Activated naive CD4-positive, alpha-beta T cell treated with anti-CD3 and anti-CD28 coated beads, Interleukin-2, amount 50 U/mL, for 72 hours (primary cell): ENCODE measurements around the gene LMO7. TPM values are rescaled to one million over a fixed set of nuclear protein-coding genes. Genes with fewer than 3 reads are reported as not detected.

Source experiments
- ATAC-seq, 2 donors: fragments of 150-1000 bp; cut with Tn5 transposase; 2 replicates each; pipeline ENCODE4 v1.10.0; 2021; ENCODE audit warnings: mild to moderate bottlenecking in 2 of 2, moderate library complexity in 2 of 2
- DNase-seq, 2 donors: peaks; one replicate each; pipeline ENCODE4 v3.0.0; 2021 to 2022; ENCODE audit warnings: low spot score in 2 of 2
- H3K27ac Mint-ChIP-seq, 2 donors: one replicate each; pipeline ENCODE4 v1.8.0; 2022; ENCODE audit warnings: mild to moderate bottlenecking in 2 of 2, mixed read lengths in 2 of 2
- H3K36me3 Mint-ChIP-seq, 2 donors: one replicate each; pipeline ENCODE4 v1.8.0; 2022; ENCODE audit warnings: mixed read lengths in 2 of 2
- H3K9me3 Mint-ChIP-seq, 2 donors: one replicate each; pipeline ENCODE4 v1.8.0; 2022; ENCODE audit warnings: mixed read lengths in 2 of 2
- total RNA-seq, 2 donors: library from RNA; stranded (reverse); gene quantifications; one replicate each; pipeline ENCODE4 v1.2.3, GENCODE V29; 2022

The LMO7 gene
- total RNA-seq, 2 donors from 2014 or later, result 12.5 to 31.1 TPM

DNA sequence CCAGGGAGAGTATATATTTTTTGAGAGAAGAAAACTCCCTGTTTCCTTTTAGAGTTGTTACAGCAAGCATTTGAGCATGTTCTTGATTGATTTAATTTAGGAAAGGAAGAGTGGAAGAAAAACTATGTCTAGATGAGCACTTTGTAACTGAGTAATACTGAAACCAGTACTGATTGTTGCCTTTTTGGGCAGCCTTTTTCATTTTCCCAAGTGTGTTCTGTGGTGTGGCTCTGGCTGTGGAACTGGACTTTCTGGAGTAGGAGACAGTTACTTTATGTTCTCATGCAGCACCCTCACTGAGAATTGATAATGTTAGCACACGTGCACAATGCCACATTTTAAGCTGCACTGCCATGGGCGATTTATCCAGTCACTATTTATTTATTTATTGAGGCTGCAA, 211.5 kb downstream of the LMO7 start:
- ATAC-seq (no peak), DNase-seq (no peak)
- Mint-ChIP-seq H3K36me3 (peaks cover 9 to 10% of the 10 kb centered on the region in 2 donors), H3K9me3 (peaks cover 0 to 5% of the 10 kb centered on the region in 2 donors), H3K27ac (no peak overlapping the region)

DNA sequence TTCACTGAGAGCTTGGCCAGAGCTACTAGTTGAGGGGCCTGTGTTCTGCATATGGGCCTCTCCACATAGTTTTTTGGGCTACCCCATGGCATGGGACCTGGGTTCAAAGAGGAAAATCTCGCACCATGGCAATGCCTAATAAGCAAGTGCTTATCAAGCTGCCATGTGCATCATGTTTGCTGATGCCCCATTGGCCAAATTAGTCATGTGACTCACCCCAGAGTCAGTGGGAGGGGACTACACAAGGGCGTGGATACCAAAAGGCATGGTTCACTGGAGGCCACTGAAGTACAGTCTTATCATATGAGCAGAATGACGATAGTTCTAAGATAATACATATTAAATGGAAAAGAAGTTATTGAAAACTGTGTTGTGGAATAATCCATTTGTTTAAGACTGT, 214.8 kb downstream of the LMO7 start:
- DNase-seq, result no peak
- peaks cover 0 to 15% of the 10 kb centered on the region in 2 donors for H3K36me3 Mint-ChIP-seq
- ATAC-seq, result no peak
- H3K27ac Mint-ChIP-seq, result no peak overlapping the region
- H3K9me3 Mint-ChIP-seq, result no peaks in the 10 kb centered on the region

DNA sequence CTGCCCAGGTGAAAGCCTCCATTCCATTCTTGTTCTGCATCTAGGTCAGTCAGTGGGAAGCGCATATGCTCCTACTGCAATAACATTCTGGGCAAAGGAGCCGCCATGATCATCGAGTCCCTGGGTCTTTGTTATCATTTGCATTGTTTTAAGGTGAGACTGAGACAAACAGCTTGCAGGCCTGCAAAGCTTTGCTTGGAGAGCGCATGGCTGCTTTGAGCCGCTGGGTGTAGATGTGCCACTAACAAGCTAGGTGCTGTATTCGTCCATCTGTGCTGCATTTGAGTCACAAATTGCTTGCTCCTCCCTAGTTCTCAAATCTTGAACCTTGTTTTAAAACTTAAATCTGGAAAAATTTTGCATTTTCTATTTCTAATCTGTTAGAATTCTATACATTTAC, 219.1 kb downstream of the LMO7 start:
- DNase-seq (no peak), ATAC-seq (no peak)
- H3K36me3 Mint-ChIP-seq, result peaks cover 0 to 19% of the 10 kb centered on the region in 2 donors
- no peak overlapping the region for H3K27ac Mint-ChIP-seq
- H3K9me3 Mint-ChIP-seq, result no peaks in the 10 kb centered on the region

DNA sequence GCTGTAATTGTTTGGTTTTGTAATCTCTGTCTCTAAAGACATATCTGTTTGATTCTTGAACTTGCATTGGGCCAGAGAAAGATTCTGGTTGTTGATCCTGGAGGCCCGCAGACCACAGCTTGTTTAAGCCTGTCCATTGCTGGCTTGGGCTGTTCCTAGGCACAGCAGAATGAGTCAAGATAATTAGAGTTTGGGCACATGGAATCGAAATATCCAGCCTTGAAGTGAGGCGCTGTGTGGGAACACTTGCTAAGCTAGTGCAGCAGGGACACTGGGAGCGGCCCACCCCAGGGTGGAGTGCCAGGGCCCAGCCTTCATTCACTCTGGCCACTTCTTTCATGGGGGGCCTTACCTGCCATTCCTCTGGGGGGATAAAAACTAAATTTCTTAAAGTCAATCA, 219.7 kb downstream of the LMO7 start:
- no peak for DNase-seq
- ATAC-seq, result no peak

DNA sequence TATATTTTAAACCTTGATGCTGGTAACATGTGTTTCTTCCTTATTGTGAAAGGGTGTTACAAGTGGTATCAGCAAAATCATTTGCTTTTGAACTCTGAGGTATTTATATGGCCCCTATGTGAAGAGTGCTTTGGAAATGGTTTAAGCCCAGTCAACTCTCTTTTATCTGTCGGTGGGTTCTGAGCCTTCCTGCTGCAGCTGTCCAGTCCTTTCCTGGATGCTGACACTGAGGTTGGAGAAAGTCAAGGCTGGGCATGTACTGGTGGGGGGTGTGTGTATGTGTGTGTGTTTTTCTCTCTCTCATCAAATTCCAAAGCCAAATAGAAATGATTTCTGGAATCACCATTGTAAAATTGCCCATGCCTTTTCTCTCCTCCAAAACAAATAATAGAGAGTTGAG, 221.2 kb downstream of the LMO7 start:
- peaks cover 0 to 15% of the 10 kb centered on the region in 2 donors for H3K36me3 Mint-ChIP-seq
- no peaks in the 10 kb centered on the region for H3K9me3 Mint-ChIP-seq
- no peak overlapping the region for H3K27ac Mint-ChIP-seq
- ATAC-seq (no peak), DNase-seq (no peak)

More for the DNA sequence above, 219.7 kb downstream of the LMO7 start:
- Mint-ChIP-seq H3K36me3 (peaks cover 0 to 16% of the 10 kb centered on the region in 2 donors), H3K9me3 (no peaks in the 10 kb centered on the region), H3K27ac (no peak overlapping the region)

DNA sequence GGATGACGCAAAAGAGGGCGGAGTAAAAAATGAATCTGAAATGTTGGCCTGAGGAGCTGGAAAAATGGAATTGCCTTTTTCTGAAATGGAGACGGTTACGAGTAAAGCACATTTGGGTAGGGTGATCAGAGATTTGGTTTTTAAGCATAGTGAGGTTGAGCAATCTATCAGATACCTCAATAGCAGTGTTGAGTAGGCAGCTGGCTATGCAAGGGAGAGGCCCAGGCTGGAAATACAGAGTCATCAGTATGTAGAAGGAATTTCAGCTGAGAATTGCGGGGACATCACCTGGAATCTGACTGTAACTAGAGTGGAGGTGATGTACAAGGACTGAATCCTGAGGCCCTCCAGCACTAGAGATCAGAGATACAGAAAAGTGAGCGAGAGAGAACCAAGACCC, 224.8 kb downstream of the LMO7 start:
- Mint-ChIP-seq H3K36me3 (peaks cover 0 to 4% of the 10 kb centered on the region in 2 donors), H3K9me3 (no peaks in the 10 kb centered on the region), H3K27ac (no peak overlapping the region)
- no peak for ATAC-seq
- no peak for DNase-seq

DNA sequence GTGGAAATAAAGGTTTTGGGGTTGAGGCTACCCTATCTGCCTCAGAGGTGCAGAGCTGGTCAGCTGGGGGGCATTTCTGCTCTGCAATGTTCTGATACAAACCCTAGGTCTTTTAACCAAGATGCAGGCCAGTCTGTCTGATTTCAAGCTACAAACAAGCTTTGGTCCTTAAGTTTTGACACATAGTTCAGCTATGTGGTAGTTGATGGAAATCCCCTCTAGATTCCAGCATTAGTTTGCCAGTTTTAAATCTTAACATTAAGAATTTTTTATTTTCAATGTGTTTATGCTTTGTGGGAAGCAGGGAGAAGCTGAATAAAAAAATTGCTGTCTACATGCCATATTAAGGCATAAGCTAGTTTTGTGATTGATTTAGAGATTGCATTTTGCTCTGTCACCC, 225.7 kb downstream of the LMO7 start:
- Mint-ChIP-seq H3K9me3 (no peaks in the 10 kb centered on the region), H3K27ac (no peak overlapping the region), H3K36me3 (peaks cover 0 to 4% of the 10 kb centered on the region in 2 donors)
- ATAC-seq (no peak), DNase-seq (no peak)

DNA sequence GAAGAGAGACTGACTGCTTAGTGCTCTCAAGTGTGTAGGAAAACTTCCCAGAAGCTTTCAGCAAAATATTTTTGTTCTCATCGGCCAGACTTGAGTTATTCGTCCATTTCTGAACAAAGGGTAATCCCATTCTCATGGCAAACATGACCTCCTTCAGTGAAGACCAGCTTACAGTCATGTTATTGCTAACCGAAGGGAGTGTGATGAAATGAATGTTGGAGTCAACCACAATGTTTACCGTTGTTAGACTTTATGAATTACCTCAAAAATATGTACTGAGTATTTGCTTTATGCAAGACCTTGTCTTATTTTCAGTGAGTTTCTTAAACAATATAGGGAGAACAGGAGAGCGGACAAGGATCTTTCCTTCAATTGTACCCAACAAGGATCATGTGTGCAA, 228.6 kb downstream of the LMO7 start:
- ATAC-seq, result no peak
- no peaks in the 10 kb centered on the region for H3K9me3 Mint-ChIP-seq
- H3K36me3 Mint-ChIP-seq, result no peaks in the 10 kb centered on the region
- no peak for DNase-seq
- H3K27ac Mint-ChIP-seq, result no peak overlapping the region

DNA sequence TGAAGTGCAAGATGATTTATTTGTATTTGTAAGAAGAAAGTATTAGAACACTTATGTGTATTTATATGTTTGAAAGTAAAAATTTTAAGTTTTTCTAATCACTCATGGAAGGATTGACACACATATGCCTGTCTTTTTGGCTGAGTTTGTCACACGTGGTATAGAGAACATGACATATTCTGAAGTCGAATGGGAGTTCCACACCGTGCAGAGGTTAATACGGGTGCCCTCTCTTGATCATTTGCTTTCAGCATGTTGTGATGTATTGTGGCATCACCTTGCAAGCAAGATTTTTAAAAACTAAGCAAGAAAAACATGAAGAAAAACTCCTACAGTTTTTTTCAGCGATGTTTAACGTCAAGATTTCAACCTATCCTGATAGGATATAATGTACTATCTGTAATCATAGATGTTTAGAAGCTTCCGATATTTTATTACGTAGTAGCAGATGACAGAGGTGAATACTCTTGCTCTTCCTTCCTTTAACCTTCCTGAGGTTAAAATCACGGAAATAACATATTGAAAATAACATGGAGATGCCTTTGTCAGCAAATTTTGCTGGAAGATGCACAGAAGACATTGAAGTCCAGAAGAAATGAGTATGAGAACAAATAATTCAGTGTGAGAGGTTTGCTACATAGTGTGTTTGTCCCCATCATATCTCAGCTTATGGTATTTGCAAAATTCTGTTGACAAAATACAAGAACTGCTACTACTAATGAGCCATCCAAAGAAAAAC, 231.4 kb downstream of the LMO7 start:
- ATAC-seq (no peak), DNase-seq (no peak)
- Mint-ChIP-seq H3K9me3 (no peaks in the 10 kb centered on the region), H3K27ac (no peak overlapping the region), H3K36me3 (no peaks in the 10 kb centered on the region)

DNA sequence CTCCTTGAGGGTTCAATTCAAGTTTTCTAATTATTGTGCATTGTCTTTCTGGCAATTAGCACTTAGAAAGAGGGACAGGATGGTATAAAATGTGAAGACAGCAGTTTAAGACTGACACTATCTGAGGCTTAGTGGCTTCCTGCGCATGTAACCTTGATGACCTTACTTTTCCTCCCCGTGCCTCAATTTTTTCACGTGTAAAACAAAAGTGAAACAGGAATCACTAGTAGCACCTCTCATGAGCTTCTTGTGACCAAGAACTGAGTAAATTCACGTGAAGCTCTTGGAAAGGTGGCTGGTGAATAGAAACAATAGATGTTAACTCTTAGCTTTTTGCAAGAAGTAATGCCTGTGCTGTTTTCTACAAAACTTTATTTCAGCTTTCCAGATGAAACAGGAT, 233.9 kb downstream of the LMO7 start:
- no peak for DNase-seq
- no peak overlapping the region for H3K27ac Mint-ChIP-seq

DNA sequence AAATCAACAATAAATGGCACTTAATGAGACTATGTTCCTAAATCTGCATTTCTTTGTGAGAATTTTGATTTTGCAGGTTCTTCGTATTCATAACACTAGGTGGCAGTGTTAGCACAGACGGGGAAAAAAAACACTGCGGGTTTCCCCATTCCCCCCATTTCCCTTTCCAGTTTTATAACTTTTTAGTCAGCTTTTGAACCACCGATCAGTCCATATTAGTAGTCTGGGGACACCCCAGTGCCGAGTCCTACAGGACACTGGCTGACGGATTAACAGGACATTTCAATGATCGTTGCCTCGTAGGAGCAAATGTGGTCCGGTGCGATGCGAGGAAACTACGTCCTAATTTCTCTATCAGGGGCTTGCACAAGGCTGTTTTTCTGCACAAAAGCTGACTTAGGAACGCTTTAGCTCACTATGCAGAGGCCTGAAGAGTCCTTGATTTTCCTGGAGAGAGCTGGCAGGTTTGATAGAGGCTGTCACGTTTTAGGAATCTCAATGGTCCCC, 234.3 kb downstream of the LMO7 start:
- DNase-seq (no peak), ATAC-seq (peak; percentile 7 to 43)
- Mint-ChIP-seq H3K9me3 (no peaks in the 10 kb centered on the region), H3K27ac (no peak overlapping the region), H3K36me3 (no peaks in the 10 kb centered on the region)

More for the DNA sequence above, 233.9 kb downstream of the LMO7 start:
- Mint-ChIP-seq H3K9me3 (no peaks in the 10 kb centered on the region), H3K36me3 (no peaks in the 10 kb centered on the region)
- peak; percentile 77 to 82 for ATAC-seq

DNA sequence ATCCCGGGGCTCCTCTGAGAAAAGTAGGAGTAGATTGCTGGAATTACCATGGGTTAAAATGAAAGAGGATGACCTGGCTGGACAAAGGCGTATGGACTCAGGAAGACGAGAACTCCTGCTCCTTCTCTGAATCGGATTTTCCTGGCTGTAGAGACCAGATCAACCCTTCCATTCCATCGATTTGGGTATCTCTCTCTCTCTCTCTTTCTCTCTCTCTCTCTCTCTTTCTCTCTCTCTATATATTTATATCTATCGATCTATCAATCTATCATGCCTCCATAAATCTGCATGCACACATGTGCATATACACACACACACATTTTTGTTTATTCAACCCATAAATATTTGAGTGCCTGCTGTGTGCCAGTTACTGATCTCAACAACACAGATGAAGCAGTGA, 234.9 kb downstream of the LMO7 start:
- Mint-ChIP-seq H3K9me3 (no peaks in the 10 kb centered on the region), H3K27ac (no peak overlapping the region), H3K36me3 (no peaks in the 10 kb centered on the region)
- DNase-seq, result no peak
- ATAC-seq, result no peak

DNA sequence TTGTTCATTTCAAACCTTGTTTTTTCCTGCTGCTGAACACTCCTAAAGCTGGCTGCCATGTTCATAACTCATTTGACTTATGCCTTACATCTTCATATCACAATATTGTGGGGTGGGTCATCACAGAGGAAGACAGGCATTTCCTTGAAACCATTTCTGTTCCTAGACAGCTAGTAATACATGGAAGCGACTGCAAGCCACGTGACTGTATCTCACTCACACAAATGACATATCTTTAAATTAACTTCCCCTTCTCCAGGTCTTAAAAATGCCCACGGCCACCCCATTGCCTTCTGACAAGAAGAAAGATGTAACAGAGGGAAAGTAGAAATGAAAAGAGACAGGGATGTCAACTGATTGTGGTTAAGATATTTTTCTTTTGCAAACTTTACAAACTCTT, 236.8 kb downstream of the LMO7 start:
- Mint-ChIP-seq H3K27ac (no peak overlapping the region), H3K9me3 (no peaks in the 10 kb centered on the region), H3K36me3 (no peaks in the 10 kb centered on the region)
- ATAC-seq (no peak), DNase-seq (no peak)

DNA sequence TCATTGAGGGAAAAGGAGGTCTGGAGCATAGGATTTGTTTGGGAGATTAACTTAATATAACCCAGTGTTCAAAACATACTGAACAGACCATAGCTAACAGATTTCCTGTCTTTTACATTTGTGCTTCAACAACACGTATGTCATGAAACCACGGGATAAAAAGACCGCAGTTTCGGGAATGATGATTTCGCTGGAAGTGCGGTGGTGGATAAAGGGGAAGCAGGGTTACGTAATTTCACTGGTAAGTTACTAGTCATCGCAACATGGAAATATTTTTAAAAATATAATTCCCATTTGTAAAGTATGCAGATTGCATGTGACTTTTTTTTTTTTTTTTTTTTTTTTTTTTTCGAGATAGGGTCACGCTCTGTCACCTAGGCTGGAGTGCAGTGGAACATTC, 237.4 kb downstream of the LMO7 start:
- Mint-ChIP-seq H3K27ac (no peak overlapping the region), H3K36me3 (no peaks in the 10 kb centered on the region), H3K9me3 (no peaks in the 10 kb centered on the region)
- no peak for ATAC-seq
- DNase-seq, result no peak

DNA sequence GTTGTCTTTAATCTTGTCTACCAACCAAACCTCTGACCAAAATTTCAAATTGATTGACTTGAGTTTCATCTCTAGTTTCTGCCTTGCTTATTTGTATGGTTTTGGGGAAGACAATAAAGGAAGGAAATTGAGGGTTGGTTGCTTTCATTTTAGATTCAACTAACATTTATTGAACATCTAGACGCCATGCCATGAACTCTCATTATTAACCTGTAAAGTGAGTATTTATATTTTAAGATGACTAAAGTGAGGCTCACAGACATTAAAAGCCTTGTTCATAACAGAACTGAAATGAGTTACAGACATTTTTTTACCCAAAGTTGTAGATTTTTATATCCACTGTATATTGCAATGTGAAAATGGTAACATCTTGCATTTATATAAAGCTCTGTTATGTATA, 239.3 kb downstream of the LMO7 start:
- no peak for DNase-seq
- Mint-ChIP-seq H3K9me3 (no peaks in the 10 kb centered on the region), H3K36me3 (no peaks in the 10 kb centered on the region), H3K27ac (no peak overlapping the region)
- peak in 1 of 2 donors; percentile 72 for ATAC-seq

DNA sequence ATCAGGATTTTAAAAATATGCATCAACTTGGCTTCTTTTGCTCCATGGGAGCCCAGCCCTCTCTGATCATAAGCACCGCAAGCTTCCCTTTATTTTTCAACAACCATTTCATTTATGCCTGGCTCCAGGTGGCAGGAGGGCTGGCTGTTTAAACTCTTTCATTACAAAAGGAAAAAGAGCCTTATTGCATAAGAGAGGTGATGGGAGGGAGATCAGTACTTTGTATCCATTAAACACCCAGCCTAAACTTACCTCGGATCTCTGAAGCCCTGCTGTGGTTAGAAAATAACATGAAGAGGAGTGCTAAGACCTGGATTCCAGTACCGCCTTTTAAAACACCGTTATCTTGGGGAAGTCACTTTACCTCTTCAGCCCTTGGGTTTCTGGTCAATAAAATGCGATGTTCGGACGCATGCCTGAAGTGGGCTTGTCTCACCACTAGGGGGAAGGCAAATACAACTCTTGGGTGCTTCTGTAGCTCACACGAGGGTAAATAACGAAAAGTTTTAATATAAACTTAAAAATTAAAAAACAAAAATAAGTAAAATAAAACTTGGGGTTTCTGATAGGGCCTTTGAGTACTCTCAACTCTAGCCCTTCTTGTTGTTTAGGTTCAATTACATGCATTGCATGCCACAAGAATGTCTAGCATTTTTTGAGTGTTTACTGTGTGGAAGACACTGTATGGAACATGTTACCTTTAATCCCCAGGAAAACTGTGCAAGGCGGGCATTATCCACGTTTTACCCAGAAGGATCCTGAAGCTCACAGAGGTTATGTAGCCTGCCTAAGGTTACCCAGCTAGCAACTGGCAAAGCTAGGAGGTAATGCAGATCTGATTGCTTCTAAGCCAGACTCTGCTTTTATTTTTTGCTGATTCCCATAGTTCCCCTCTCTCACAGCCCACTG, 240.3 kb downstream of the LMO7 start:
- ATAC-seq (peak; percentile 74 to 83), DNase-seq (peak in 1 of 2 donors; percentile 56)
- Mint-ChIP-seq H3K9me3 (no peaks in the 10 kb centered on the region), H3K36me3 (no peaks in the 10 kb centered on the region), H3K27ac (no peak overlapping the region)

DNA sequence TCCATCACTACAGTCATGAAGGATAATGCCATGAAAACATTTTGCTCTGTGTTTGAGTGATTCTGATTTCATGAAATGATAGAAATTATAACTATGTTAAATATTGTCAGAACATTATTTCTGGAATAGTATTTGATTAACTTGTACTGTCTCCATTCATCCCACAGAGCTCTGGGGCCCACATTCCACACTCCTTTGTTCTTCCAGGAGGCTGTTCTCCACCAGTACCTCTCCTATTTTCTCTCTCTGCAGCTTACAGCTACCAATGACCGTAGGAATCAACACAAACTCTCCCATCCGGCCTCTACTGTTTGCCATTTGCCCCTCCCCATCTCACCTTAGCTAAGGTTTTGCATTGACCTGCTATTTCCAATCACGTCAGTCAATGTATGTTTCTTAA, 240.9 kb downstream of the LMO7 start:
- no peak overlapping the region for H3K27ac Mint-ChIP-seq
- H3K9me3 Mint-ChIP-seq, result no peaks in the 10 kb centered on the region
- DNase-seq (no peak), ATAC-seq (no peak)
- no peaks in the 10 kb centered on the region for H3K36me3 Mint-ChIP-seq
